HepG2 (cell line): ENCODE data around the gene HSPA1L. TPM values are rescaled to one million over a fixed set of nuclear protein-coding genes. Genes with fewer than 3 reads are reported as not detected.

Experiments
- ATF7-NPFF ChIP-seq: sonication (generic); formaldehyde crosslinking; IDR thresholded peaks from 2 replicates; pipeline ENCODE4 v1.8.1; 2023; ENCODE audit warnings: mild to moderate bottlenecking, low read depth, missing genetic modification reagents, moderate library complexity
- GMEB2 ChIP-seq: IDR thresholded peaks from 2 replicates; pipeline ENCODE4 v1.6.1; 2016; ENCODE audit warnings: missing biosample characterization, missing genetic modification reagents, low read depth
- PAF1 ChIP-seq: IDR thresholded peaks from 2 replicates; pipeline ENCODE4 v1.6.1; 2016; ENCODE audit warnings: missing genetic modification reagents, missing compliant biosample characterization
- PPARG ChIP-seq: conservative IDR thresholded peaks from 2 replicates; pipeline ENCODE4 v1.6.1; 2016; ENCODE audit warnings: missing biosample characterization, missing genetic modification reagents
- TCF7L2 ChIP-seq: IDR thresholded peaks from 2 replicates; pipeline ENCODE4 v1.6.1; 2011; ENCODE audit warnings: mild to moderate bottlenecking, low read depth, low read length, moderate library complexity
- WIZ ChIP-seq: sonication (generic); formaldehyde crosslinking; IDR thresholded peaks from 2 replicates; pipeline ENCODE4 v1.5.1; 2020; ENCODE audit warnings: mild to moderate bottlenecking, missing genetic modification reagents
- ZMYM3 ChIP-seq: sonication (generic); formaldehyde crosslinking; IDR thresholded peaks from 2 replicates; pipeline ENCODE4 v1.5.1; 2020; ENCODE audit warnings: mild to moderate bottlenecking, missing genetic modification reagents
- ZNF609 ChIP-seq: sonication (generic); formaldehyde crosslinking; IDR thresholded peaks from 2 replicates; pipeline ENCODE4 v1.4.0; 2020; ENCODE audit warnings: mild to moderate bottlenecking, missing genetic modification reagents, borderline replicate concordance
- ZNF704 ChIP-seq: sonication (generic); formaldehyde crosslinking; IDR thresholded peaks from 2 replicates; pipeline ENCODE4 v1.8.1; 2023; ENCODE audit warnings: mild to moderate bottlenecking, inconsistent platforms, moderate library complexity, missing genetic modification reagents, borderline replicate concordance
- ZNF816 ChIP-seq: sonication (generic); formaldehyde crosslinking; IDR thresholded peaks from 2 replicates; pipeline ENCODE4 v1.8.0; 2022; ENCODE audit warnings: missing genetic modification reagents, mild to moderate bottlenecking, borderline replicate concordance
- ZXDC ChIP-seq: sonication (generic); formaldehyde crosslinking; IDR thresholded peaks from 2 replicates; pipeline ENCODE4 v1.5.0; 2020; ENCODE audit warnings: mild to moderate bottlenecking, missing genetic modification reagents
- polyA plus RNA-seq, 8 experiments: library from polyadenylated mRNA; depleted of rRNA in 3 of 8; stranded (reverse) in 7 of 8; unstranded in 1 of 8; fragments of >200 nt; fragmentation: Illumina TruSeq in 4 of 8; extraction: Trizol in 4 of 8; gene quantifications; 2 replicates each; pipeline versions ENCODE4 v1.2.1 to v1.2.3, GENCODE V29; 2011 to 2016; ENCODE audit warnings: low read depth in 4 of 8, missing spikeins in 1 of 8, mixed read lengths in 1 of 8; ENCODE audit not compliant: insufficient read depth in 1 of 8
- total RNA-seq, 5 experiments: library from RNA; depleted of rRNA; stranded (reverse); fragments of >200 nt; fragmentation: Illumina TruSeq; extraction: Trizol; gene quantifications; 2 replicates each; pipeline ENCODE4 v1.2.3, GENCODE V29; 2016; ENCODE audit warnings: low read depth in 1 of 5

Gene HSPA1L
- total and polyA plus RNA-seq, 2 of the 13 experiments (the other 11 are each of a cell fraction or from before 2014, with no cell fraction given) = 0.55 to 1.0 TPM

GRCh38 chr6:31815025-31815838 is at the start of gene HSPA1L, which contains the start of gene HSPA1A (continued):
- TF ChIP-seq ZNF816 (CRISPR knock-in tag) (0 out of 2 replicates have a peak, but pooled peaks have one; percentile 65), ZNF704 (CRISPR knock-in tag) (no peak), ZMYM3 (CRISPR knock-in tag) (no peak), PAF1 (CRISPR knock-in tag) (no peak), PPARG (CRISPR knock-in tag) (0 out of 2 replicates have a peak, but pooled peaks have one; percentile 40), ATF7-NPFF (CRISPR knock-in tag) (0 out of 2 replicates have a peak, but pooled peaks have one; percentile 41), GMEB2 (CRISPR knock-in tag) (no peak), ZNF609 (peak; percentile 54; the same call in 1 of the 2 replicates), ZXDC (CRISPR knock-in tag) (no peak), TCF7L2 (no peak), WIZ (CRISPR knock-in tag) (no peak)
